Endometrial microvascular endothelial cells (primary cell): Measurements from ENCODE around the gene JUN. TPM values are rescaled to one million over a fixed set of nuclear protein-coding genes. Genes with fewer than 3 reads are reported as not detected.

Source experiments
- in situ Hi-C: cut with HindIII; loops from 2 replicates; pipeline ENCODE4 v1.10.0; 2017; ENCODE audit warnings: low sequenced_read_pairs, low pct_unique_long_range_greater_than_20kb; ENCODE audit errors: inconsistent ontology term
- total RNA-seq: library from RNA; depleted of rRNA; stranded (reverse); fragments of >200 nt; gene quantifications from one replicate; pipeline ENCODE4 v1.2.3, GENCODE V29; 2015; ENCODE audit errors: inconsistent ontology term

JUN gene
- total RNA-seq: 117 TPM

GRCh38 chr1:58783993-58784757 lies at the start of gene JUN:
TSS of gene JUN (minus strand) at chr1:58784047. CDS start at chr1:58783070, 977 bp downstream.
- in situ Hi-C loops: no loop called here

DNA sequence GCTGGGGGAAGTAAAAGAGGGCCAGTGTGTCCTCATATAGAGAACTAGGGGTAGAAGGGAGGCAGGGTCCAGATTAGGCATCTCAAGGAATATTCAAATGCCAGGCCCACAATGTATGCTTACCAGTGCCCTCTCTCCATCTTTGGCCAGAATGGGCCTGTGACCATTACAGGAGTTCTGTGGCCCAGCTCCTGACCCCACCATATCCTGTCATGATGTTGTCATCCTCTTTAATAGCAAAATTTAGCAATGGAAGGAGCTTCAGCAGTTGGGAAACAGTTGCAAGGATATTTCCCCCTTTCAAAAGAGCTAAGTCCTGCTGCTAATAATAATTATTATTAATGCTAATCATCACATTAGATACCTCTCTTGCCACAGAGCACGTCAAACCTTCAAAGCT lies 49.3 kb upstream of the JUN start:
- in situ Hi-C loops: no loop called here

GRCh38 chr1:58830291-58830690 lies 46.4 kb upstream of the JUN start:
- in situ Hi-C loops: no loop called here

- in situ Hi-C loops: no loop called here
Measured at GRCh38 chr1:58829866-58830265, 46.0 kb upstream of the JUN start.

DNA sequence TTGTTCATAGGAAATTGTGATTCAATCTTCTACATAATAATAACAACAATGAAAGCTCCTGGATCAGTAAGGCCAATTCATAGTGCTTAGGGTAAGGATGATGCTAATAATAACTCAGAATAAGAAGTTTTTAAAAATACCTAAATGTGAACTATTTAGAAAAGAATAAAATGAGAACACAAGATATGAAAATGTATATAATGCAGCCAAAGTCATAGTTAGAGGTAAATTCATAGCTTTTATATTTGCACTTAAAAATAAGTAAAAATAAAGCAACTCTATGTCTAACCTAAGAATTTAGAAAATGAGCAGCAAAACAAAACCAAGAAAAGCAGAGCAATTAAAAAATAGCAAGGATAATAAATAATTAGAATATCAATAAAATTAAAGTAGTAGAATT lies 43.5 kb upstream of the JUN start:
- in situ Hi-C loops: no loop called here

GRCh38 chr1:58824753-58825389 lies 41.0 kb upstream of the JUN start:
- in situ Hi-C loops: no loop called here

- in situ Hi-C loops: no loop called here
Measured at GRCh38 chr1:58823481-58824010, 39.7 kb upstream of the JUN start.

- in situ Hi-C loops: no loop called here
Measured at GRCh38 chr1:58821309-58821708, 37.5 kb upstream of the JUN start.

- in situ Hi-C loops: no loop called here
Measured at GRCh38 chr1:58818976-58819375, 35.1 kb upstream of the JUN start.

- in situ Hi-C loops: no loop called here
Measured at GRCh38 chr1:58818075-58818474, 34.2 kb upstream of the JUN start.

DNA sequence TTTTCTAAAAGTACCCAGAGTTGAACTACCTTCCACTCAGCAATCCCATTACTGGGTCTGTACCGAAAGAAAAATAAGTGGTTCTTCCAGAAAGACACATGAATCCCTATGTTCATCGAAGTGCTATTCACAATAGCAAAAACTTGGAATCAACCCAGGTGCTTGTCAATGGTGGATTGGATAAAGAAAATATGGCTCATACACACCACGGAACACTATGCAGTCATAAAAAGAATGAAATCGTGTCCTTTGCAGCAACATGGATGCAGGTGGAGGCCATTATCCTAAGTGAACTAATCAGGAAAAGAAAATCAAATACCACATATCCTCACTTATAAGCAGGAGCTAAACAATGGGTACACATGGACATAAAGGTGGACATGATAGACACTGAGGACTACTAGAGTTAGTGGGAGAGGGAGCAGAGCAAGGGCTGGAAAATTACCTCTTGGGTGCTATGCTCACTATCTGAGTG lies 32.9 kb upstream of the JUN start:
- in situ Hi-C loops: no loop called here

GRCh38 chr1:58816072-58816746 lies 32.4 kb upstream of the JUN start:
- in situ Hi-C loops: no loop called here

- in situ Hi-C loops: no loop called here
Measured at GRCh38 chr1:58815686-58816071, 31.8 kb upstream of the JUN start.

- in situ Hi-C loops: no loop called here
Measured at GRCh38 chr1:58815069-58815685, 31.3 kb upstream of the JUN start.

GRCh38 chr1:58814251-58815068 lies 30.6 kb upstream of the JUN start:
- in situ Hi-C loops: no loop called here

DNA sequence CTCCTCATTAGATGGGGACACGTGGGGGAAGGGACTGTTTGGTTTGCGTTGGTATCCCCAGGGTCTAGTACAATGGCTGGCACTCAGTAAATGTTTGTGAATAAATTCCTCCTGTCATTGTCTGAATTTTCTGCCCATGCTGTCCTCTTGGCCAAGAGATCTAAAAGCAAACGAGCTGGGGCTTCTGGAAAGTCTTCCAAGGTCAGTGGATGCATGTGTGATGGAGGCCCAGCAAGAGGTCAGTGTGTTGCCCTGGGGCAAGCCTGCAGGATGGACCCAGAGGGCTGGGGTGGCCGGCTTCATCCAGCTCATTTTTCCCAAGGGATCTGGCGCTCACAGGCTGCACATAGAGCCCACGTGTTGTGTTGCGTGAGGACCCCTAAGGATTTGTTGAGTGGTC lies 30.0 kb upstream of the JUN start:
- in situ Hi-C loops: no loop called here

DNA sequence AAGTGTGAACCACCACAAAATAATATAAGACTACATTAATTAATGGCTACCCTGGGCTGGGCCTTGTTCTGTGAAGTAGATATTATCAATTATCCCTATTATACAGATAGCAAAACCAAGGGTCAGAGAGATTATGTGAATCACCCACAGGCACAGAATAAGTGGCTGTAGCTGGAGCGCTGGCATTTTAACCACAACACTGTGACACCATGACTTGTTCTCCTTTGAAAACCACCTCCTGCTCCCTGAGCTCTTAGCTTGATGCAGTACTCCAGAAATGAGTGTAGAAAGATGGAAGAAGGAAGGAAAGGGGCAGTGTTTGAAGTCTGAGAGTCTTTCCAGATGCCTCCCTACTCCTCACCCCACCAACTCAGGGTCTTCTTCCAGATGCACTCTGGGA lies 29.5 kb upstream of the JUN start:
- in situ Hi-C loops: no loop called here

- in situ Hi-C loops: no loop called here
Measured at GRCh38 chr1:58812926-58813325, 29.1 kb upstream of the JUN start.

- in situ Hi-C loops: no loop called here
Measured at GRCh38 chr1:58812468-58812867, 28.6 kb upstream of the JUN start.
